Brain microvascular endothelial cell (primary cell): ENCODE measurements around the gene GPANK1.

Experiments
- DNase-seq: peaks from one replicate; pipeline ENCODE4 v3.0.0-alpha.2; 2020
- H3K27ac ChIP-seq: fragments of 250-450 bp; sonication (Bioruptor Pico); 2 replicates; pipeline ENCODE4 v1.5.1; 2020; ENCODE audit warnings: mild to moderate bottlenecking, moderate library complexity
- H3K27me3 ChIP-seq: fragments of 250-450 bp; sonication (Bioruptor Pico); replicated peaks from 2 replicates; pipeline ENCODE4 v1.5.1; 2020; ENCODE audit warnings: mild to moderate bottlenecking
- H3K36me3 ChIP-seq: fragments of 250-450 bp; sonication (Bioruptor Pico); replicated peaks from 2 replicates; pipeline ENCODE4 v1.5.1; 2020; ENCODE audit warnings: mild to moderate bottlenecking
- H3K4me3 ChIP-seq: 2 replicates; pipeline ENCODE4 v1.5.1; 2011; ENCODE audit warnings: low read depth, mild to moderate bottlenecking, control low read depth, low read length, moderate library complexity
- in situ Hi-C: cut with HindIII; loops from 2 replicates; pipeline ENCODE4 v1.10.0; 2017; ENCODE audit warnings: low sequenced_read_pairs, low pct_ligation_motif_present
- TF ChIP-seq, protein P1 (sequence below): IDR thresholded peaks from 2 replicates; pipeline ENCODE4 v1.5.1; 2011; ENCODE audit warnings: low read depth, mild to moderate bottlenecking, moderate library complexity, low read length, control low read depth, inconsistent platforms; ENCODE audit errors: missing control alignments

GPANK1 gene

DNA sequence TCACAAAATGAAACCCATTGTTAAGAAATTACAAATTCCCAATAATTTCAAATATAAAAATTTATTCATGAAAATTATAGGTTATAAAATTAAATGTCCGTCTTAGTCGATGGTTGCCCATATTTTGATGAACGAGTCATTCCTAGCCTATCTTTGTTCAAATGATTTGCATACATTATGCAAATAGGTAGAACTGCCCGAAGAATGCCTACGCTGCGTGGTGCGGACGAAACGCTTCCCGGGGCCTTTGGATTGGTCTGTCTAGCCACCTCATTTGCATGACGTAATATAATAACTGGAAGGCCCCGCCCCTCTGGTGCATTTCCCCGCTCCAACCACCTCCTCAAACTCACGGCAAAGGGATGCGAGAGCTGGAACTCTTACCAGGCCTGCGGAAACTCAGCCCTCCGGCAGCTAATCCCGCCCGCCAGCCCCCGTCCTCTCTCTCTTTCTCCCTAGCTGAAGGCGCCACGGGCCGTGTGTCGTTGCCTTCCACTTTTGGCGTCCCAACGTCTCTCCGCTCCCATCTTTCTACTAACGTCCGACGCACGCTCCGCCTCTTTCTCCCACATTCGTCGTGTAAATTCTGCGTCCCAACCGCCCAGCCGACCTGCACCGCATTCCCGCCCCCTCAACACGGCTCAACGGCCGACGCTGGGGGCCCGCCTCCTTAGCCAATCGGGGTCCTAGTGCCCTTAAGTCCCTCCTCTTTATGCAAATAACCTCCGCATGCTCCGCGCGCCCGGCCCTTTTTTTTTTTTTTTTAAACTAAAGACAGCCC is 44.8 kb downstream of the GPANK1 start:
- Histone ChIP-seq H3K36me3 (peaks cover 24% of the 10 kb centered on the region), H3K27me3 (no peaks in the 10 kb centered on the region), H3K4me3 (peak overlapping the region; percentile 74), H3K27ac (peak overlapping the region; percentile 92)
- in situ Hi-C loops, result no loop called here
- TF ChIP-seq, protein P1, sequence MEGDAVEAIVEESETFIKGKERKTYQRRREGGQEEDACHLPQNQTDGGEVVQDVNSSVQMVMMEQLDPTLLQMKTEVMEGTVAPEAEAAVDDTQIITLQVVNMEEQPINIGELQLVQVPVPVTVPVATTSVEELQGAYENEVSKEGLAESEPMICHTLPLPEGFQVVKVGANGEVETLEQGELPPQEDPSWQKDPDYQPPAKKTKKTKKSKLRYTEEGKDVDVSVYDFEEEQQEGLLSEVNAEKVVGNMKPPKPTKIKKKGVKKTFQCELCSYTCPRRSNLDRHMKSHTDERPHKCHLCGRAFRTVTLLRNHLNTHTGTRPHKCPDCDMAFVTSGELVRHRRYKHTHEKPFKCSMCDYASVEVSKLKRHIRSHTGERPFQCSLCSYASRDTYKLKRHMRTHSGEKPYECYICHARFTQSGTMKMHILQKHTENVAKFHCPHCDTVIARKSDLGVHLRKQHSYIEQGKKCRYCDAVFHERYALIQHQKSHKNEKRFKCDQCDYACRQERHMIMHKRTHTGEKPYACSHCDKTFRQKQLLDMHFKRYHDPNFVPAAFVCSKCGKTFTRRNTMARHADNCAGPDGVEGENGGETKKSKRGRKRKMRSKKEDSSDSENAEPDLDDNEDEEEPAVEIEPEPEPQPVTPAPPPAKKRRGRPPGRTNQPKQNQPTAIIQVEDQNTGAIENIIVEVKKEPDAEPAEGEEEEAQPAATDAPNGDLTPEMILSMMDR, result no peak
- peak; percentile 98 for DNase-seq

DNA sequence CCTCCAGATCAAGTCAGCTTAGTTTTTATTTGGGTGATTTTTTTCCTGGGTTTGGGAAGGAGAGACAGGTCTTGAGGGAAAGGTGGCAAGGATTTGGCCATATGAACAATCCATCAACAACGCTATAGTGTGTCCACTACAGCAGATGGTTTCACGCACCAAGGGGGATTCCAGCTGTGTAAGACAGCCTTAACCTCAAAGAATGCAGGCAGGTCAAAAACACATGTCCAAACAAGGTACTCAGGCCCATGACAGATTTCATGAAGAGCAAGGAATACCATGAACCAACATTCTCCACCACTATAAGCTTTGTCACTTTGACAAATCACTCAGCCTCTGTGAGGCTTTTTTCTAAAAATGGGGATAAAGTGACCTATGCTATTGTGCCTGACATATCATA is 47.8 kb downstream of the GPANK1 start:
- no peaks in the 10 kb centered on the region for H3K36me3 ChIP-seq
- in situ Hi-C loops, result no loop called here
- TF ChIP-seq, protein P1, result no peak
- no peak overlapping the region for H3K4me3 ChIP-seq
- DNase-seq, result no peak
- no peak overlapping the region for H3K27ac ChIP-seq
- H3K27me3 ChIP-seq, result no peaks in the 10 kb centered on the region

DNA sequence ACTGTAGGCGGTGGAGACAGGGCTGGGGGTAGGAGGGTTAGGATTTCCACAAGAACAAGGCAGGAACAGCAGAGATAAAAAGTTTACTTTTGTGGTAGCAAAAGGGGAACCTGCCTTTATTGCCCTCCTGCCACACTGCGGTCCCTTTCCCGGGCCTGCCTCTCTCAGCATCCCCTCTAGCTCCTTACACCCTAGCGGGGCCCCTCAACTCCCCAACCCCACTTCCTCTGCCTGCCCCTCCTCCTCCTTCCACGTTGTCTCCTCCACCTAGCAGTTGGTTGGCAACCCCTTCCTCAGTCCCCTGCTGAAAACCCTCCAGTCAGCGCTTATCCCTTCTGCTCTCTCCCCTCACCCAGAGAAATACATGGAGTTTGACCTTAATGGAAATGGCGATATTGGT is 49.0 kb downstream of the GPANK1 start:
- H3K27ac ChIP-seq, result no peak overlapping the region
- no peak for DNase-seq
- no peak overlapping the region for H3K4me3 ChIP-seq
- no peaks in the 10 kb centered on the region for H3K27me3 ChIP-seq
- in situ Hi-C loops, result no loop called here
- TF ChIP-seq, protein P1, result no peak
- H3K36me3 ChIP-seq, result no peaks in the 10 kb centered on the region

DNA sequence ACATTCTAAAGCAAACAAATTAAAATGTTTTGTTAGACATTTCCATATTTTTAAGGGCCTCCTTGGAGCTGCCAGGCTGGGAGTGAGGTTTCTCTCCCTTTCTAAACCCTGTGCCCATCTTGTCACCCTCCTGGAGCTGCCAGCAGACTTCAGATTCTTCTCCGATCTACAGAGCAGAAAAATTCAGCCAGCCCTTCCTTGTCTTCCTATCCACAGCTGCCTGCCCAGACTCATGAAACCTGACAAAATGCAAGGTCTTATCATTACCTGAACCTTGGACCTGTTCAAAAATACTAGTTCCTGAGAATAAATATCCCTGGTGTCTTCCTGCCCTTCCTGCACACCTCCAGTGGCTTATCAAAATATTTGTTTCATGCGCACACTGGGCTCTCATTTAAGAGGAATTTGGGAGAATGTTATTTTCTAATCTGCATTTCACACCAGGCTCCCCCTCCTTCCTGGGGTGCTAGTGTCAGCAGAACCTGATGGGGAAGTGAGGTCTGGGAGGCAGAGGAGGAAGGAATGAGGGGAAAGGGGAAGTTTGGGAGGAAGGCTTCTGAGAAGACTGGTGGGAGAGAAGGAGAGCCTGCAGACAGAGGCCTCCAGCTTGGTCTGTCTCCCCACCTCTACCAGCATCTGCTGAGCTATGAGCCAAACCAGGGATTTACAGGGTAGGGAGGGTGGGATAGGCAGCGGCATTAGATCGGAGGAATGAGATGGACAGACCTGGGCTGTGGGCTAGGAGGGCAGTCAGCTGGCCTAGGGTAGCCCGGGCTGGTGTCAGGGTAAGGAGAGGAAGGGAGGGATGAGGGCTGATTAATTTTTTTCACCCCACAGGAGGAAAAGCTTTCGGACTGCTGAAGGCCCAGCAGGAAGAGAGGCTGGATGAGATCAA is 49.9 kb downstream of the GPANK1 start, which contains the start of gene AIF1:
Gene AIF1, plus strand, starts transcription at position 551 of the 895 bp plus-strand sequence. Its CDS starts 96 bp downstream, at position 647.
- Histone ChIP-seq H3K36me3 (no peaks in the 10 kb centered on the region), H3K4me3 (no peak within 1 kb of the TSS), H3K27ac (no peak within 1 kb of the TSS), H3K27me3 (no peaks in the 10 kb centered on the region)
- in situ Hi-C loops, result no loop called here
- TF ChIP-seq, protein P1, result no peak
- DNase-seq, result no peak

DNA sequence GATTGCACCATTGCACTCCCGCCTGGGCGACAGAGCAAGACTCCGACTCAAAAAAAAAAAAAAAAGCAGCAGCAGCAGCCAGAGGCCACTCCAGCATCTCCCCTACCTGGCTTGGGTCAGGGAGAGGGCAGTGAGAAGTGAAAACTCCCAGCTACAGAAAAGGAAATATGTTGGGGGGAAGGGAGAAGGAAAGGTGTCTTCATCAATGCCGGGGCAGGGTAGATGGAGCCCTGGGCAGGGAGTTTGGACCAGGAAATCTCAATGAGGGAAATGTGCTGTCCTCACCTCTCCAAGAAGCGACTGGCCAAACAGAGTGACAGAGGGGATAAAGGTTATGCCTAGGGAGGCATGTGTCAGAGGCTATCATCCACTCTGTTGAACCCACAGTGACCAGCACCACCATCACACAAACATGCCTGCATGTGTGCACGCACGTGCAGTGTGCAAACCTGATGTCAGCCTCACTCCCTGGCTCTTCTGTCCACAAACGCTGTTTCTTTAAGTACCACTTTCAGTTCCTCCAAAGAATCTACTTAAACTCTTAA is 50.6 kb downstream of the GPANK1 start:
- Histone ChIP-seq H3K4me3 (no peak overlapping the region), H3K36me3 (no peaks in the 10 kb centered on the region), H3K27ac (no peak overlapping the region), H3K27me3 (no peaks in the 10 kb centered on the region)
- DNase-seq, result no peak
- in situ Hi-C loops, result no loop called here
- TF ChIP-seq, protein P1, result no peak
